Thyroid gland (tissue), 4 donors: ENCODE data around the gene DQX1. TPM values are rescaled to one million over a fixed set of nuclear protein-coding genes. Genes with fewer than 3 reads are reported as not detected.
A peak's percentile ranks its signal among the peaks of the same experiment; 100 is the strongest.

Experiments
- DNase-seq, 2 donors: peaks; one replicate each; pipeline ENCODE4 v3.0.0-alpha.2; 2019
- H3K27ac ChIP-seq, 3 donors: fragments of 200-600 bp; sonication (generic); 1 replicate in 2 of 3; 2 replicates in 1 of 3; pipeline ENCODE4 v1.5.1; 2016 to 2019; ENCODE audit warnings: mild to moderate bottlenecking in 1 of 3, moderate library complexity in 1 of 3
- H3K27me3 ChIP-seq: fragments of 200-600 bp; sonication (generic); one replicate; pipeline ENCODE4 v1.5.1; 2019
- H3K36me3 ChIP-seq, 2 donors: fragments of 200-600 bp; sonication (generic); one replicate each; pipeline ENCODE4 v1.5.1; 2016 to 2019
- H3K4me1 ChIP-seq, 2 donors: fragments of 200-600 bp; sonication (generic); one replicate each; pipeline ENCODE4 v1.5.1; 2017 to 2019
- H3K4me3 ChIP-seq, 3 donors: fragments of 200-600 bp; sonication (generic); replicated peaks in 1 of 3; 1 replicate in 2 of 3; 2 replicates in 1 of 3; pipeline ENCODE4 v1.5.1; 2016; ENCODE audit warnings: mild to moderate bottlenecking in 1 of 3
- H3K9me3 ChIP-seq: fragments of 200-600 bp; sonication (generic); one replicate; pipeline ENCODE4 v1.5.1; 2017
- POLR2A ChIP-seq, 2 donors: fragments of 450-650 bp; IDR thresholded peaks; one replicate each; pipeline ENCODE4 v1.6.1; 2017; ENCODE audit warnings: antibody characterized with exemption in 2 of 2, mild to moderate bottlenecking in 2 of 2, moderate library complexity in 1 of 2
- WGBS, 2 donors: methylation state at CpG; one replicate each; pipeline ENCODE4 v1.1.5; 2017; 5-methylcytosine and 5-hydroxymethylcytosine counted together
- intact Hi-C: fragments of 100-400 bp; cut with DNase I; formaldehyde crosslinking; loops from one replicate; pipeline ENCODE4 v1.15.1; 2023
- total RNA-seq, 4 donors: library from RNA; depleted of rRNA; stranded (reverse); fragments of >200 nt; gene quantifications; one replicate each; pipeline ENCODE4 v1.2.3, GENCODE V29; 2016
- TF ChIP-seq, protein P1 (sequence below), 6 experiments: fragments of 200-600 bp in 3 of 6; fragments of 450-650 bp in 3 of 6; sonication (generic) in 3 of 6; IDR thresholded peaks; one replicate each; pipeline ENCODE4 v1.5.1; 2016 to 2019; ENCODE audit warnings: antibody characterized with exemption in 6 of 6, mild to moderate bottlenecking in 2 of 6, inconsistent platforms in 1 of 6, moderate library complexity in 1 of 6

The DQX1 gene
- total RNA-seq, 4 donors from 2014 or later = not detected

DNA sequence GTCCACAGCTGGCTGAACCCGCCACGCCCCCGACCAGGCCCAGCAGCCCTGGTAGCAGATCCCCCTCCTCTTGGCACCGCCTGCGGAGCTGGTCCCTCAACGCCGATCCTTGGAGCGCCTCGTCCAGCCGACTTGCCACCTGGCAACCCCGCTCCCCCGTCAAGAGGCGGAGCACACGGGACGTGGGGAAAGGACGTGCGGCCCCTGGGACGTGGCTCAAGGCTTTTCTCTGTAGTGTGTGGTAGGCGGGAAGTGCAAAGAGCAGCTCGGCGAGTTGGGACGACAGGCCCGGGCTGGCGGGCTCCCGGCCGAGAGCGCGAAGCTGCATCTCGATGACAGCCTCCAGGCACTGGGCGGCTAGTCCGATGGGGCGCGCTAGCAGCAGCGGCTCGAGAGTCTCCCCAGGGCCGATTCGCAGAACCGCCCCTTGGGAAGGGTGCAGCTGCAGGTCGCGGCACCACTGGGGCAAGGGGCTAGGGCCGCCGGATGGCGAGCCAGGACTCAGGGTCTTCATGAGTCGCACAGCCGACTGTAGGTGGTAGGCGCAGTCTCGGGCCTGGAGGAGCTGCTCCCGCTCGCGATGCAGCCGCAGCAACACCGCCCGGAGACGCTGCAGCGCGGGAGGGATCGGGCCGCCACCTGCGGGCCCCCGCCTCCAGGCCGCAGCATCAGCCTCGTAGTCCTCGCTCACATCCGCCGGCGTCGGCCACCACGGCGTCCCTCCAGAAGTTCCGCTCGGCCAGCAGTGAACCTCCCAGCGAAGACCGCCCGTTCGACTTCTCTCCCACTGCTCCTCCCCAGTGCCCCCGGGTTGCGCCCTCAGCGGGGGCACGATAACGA, 43.9 kb downstream of the DQX1 start:
- H3K27ac ChIP-seq = peak overlapping the region; percentile 38 to 91 (median 87)
- H3K4me3 ChIP-seq = peak overlapping the region; percentile 49 to 87 (median 84)
- peaks cover 0 to 8% of the 10 kb centered on the region in 2 donors for H3K36me3 ChIP-seq
- H3K27me3 ChIP-seq = no peaks in the 10 kb centered on the region
- WGBS, 2 donors = 0% methylated on average over 2 of the region's 80 CpGs; no CpG with 5 or more reads in 1 of the 2 donors
- H3K9me3 ChIP-seq = no peaks in the 10 kb centered on the region
- DNase-seq = no peak
- H3K4me1 ChIP-seq = peaks cover 22 to 27% of the 10 kb centered on the region in 2 donors
- intact Hi-C loops = no loop called here
- TF ChIP-seq, protein P1, sequence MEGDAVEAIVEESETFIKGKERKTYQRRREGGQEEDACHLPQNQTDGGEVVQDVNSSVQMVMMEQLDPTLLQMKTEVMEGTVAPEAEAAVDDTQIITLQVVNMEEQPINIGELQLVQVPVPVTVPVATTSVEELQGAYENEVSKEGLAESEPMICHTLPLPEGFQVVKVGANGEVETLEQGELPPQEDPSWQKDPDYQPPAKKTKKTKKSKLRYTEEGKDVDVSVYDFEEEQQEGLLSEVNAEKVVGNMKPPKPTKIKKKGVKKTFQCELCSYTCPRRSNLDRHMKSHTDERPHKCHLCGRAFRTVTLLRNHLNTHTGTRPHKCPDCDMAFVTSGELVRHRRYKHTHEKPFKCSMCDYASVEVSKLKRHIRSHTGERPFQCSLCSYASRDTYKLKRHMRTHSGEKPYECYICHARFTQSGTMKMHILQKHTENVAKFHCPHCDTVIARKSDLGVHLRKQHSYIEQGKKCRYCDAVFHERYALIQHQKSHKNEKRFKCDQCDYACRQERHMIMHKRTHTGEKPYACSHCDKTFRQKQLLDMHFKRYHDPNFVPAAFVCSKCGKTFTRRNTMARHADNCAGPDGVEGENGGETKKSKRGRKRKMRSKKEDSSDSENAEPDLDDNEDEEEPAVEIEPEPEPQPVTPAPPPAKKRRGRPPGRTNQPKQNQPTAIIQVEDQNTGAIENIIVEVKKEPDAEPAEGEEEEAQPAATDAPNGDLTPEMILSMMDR (IDR thresholded peaks at IDR 0.05) = no peak
- TF ChIP-seq POLR2A (IDR thresholded peaks at IDR 0.05) = no peak

- no peak overlapping the region for H3K27ac ChIP-seq
- H3K27me3 ChIP-seq = no peaks in the 10 kb centered on the region
- H3K9me3 ChIP-seq = no peaks in the 10 kb centered on the region
- TF ChIP-seq, protein P1 (IDR thresholded peaks at IDR 0.05) = no peak
- TF ChIP-seq POLR2A (IDR thresholded peaks at IDR 0.05) = no peak
- no peak for DNase-seq
- peak overlapping the region in 1 of 3 donors; percentile 87 for H3K4me3 ChIP-seq
- H3K4me1 ChIP-seq = peaks cover 22 to 27% of the 10 kb centered on the region in 2 donors
- intact Hi-C loops = no loop called here
- H3K36me3 ChIP-seq = peaks cover 0 to 8% of the 10 kb centered on the region in 2 donors
- 55 to 77% methylated on average over 2 of the region's 3 CpGs for WGBS, 2 donors
Measured at GRCh38 chr2:74481431-74481830, 44.6 kb downstream of the DQX1 start.

DNA sequence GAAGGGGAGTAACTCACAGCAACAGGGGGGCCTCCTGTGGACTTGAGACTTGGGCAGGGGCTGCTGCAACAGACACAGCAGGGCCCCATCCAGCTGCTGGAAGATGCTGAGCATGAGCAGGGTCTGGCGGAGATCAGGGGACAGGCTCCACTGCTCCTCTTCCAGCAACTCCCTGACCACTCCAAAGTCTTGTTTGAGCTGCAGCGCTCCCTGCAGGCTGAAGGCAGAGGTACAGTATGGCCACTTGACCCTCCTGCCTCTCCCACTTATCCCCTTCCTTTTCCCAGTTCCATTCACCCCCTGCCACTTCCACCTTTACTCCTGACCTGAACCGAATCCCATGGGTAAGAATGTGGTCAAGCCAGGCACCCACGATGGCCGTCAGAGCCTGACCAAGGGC, 51.1 kb downstream of the DQX1 start:
- Histone ChIP-seq H3K36me3 (peaks cover 14 to 16% of the 10 kb centered on the region in 2 donors), H3K27ac (no peak overlapping the region), H3K4me1 (peaks cover 5 to 16% of the 10 kb centered on the region in 2 donors), H3K4me3 (no peak overlapping the region), H3K9me3 (no peaks in the 10 kb centered on the region), H3K27me3 (no peaks in the 10 kb centered on the region)
- 90 to 91% methylated on average over 5 of the region's 5 CpGs for WGBS, 2 donors
- intact Hi-C loops = no loop called here
- TF ChIP-seq, protein P1 (IDR thresholded peaks at IDR 0.05) = no peak
- TF ChIP-seq POLR2A (IDR thresholded peaks at IDR 0.05) = no peak
- DNase-seq = no peak

DNA sequence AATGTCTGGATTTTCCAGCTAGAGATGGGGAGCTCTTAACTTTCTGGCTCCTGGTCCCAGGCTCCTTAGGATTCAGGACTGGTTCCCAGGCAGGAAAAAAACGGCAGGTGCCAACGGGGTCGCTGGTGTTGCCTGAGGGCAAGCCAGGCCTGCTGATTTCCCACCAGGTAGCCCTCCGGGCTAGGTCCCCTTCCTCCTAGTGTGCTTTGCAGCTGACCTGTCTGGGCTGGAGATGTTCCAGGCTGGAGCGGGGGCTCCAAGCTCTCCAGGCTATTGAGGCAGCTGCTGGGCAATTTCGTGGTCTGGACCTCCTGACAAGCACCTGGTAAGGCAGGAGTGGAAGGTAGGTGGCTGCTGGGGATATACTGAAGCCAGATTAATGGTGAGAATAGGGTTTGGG, 51.5 kb downstream of the DQX1 start:
- peaks cover 14 to 16% of the 10 kb centered on the region in 2 donors for H3K36me3 ChIP-seq
- DNase-seq = no peak
- H3K4me1 ChIP-seq = peaks cover 5 to 16% of the 10 kb centered on the region in 2 donors
- H3K27ac ChIP-seq = no peak overlapping the region
- H3K9me3 ChIP-seq = no peaks in the 10 kb centered on the region
- no peak overlapping the region for H3K4me3 ChIP-seq
- no peaks in the 10 kb centered on the region for H3K27me3 ChIP-seq
- 91 to 96% methylated on average over 4 to 6 of the region's 6 CpGs for WGBS, 2 donors
- intact Hi-C loops = no loop called here
- TF ChIP-seq, protein P1 (IDR thresholded peaks at IDR 0.05) = no peak
- TF ChIP-seq POLR2A (IDR thresholded peaks at IDR 0.05) = no peak

DNA sequence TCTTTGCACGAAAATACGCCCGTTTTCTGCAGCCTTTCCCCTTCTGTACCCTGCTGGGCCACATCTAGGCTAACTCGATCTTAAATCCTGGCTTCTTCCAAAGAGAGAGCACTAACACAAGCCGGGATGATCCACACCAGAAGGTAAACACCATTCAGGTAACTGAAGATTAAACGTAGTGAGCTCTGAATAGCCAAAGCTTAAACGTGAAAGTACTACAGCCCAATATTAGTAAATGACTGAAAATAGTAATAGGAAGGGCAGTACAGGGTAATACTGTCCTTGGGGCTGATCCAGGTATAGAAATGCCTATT, 53.1 kb downstream of the DQX1 start:
- intact Hi-C loops = no loop called here
- peak overlapping the region; percentile 82 to 86 (median 83) for H3K27ac ChIP-seq
- H3K36me3 ChIP-seq = peaks cover 14 to 16% of the 10 kb centered on the region in 2 donors
- no peaks in the 10 kb centered on the region for H3K9me3 ChIP-seq
- WGBS, 2 donors = 4 to 14% methylated on average over 7 of the region's 7 CpGs
- DNase-seq = no peak
- peaks cover 5 to 16% of the 10 kb centered on the region in 2 donors for H3K4me1 ChIP-seq
- TF ChIP-seq, protein P1 (IDR thresholded peaks at IDR 0.05) = no peak
- TF ChIP-seq POLR2A (IDR thresholded peaks at IDR 0.05) = no peak
- H3K27me3 ChIP-seq = no peaks in the 10 kb centered on the region
- peak overlapping the region; percentile 4 to 78 (median 35) for H3K4me3 ChIP-seq
